Choroid plexus epithelial cell (primary cell): ENCODE measurements around the gene PPA2.

Experiments
- DNase-seq: peaks from one replicate; pipeline ENCODE4 v3.0.0-alpha.2; 2010; ENCODE audit warnings: low read depth
- H3K4me3 ChIP-seq: 2 replicates; pipeline ENCODE4 v1.5.1; 2011; ENCODE audit warnings: low read depth, mild to moderate bottlenecking, control low read depth, low read length, moderate library complexity
- CTCF ChIP-seq: conservative IDR thresholded peaks from 2 replicates; pipeline ENCODE4 v1.5.1; 2011; ENCODE audit warnings: low read depth, mild to moderate bottlenecking, control low read depth, inconsistent platforms, low read length, moderate library complexity

The PPA2 gene

GRCh38 chr4:105451346-105451745 lies 22.5 kb downstream of the PPA2 start:
- TF ChIP-seq CTCF, result no peak
- no peak overlapping the region for H3K4me3 ChIP-seq
- DNase-seq, result no peak

GRCh38 chr4:105440890-105441289 lies 33.0 kb downstream of the PPA2 start:
- TF ChIP-seq CTCF, result peak; percentile 28
- peak; percentile 28 for DNase-seq
- H3K4me3 ChIP-seq, result no peak overlapping the region

GRCh38 chr4:105437637-105438036 lies 36.2 kb downstream of the PPA2 start:
- TF ChIP-seq CTCF, result no peak
- no peak for DNase-seq
- no peak overlapping the region for H3K4me3 ChIP-seq

GRCh38 chr4:105436414-105436813 lies 37.4 kb downstream of the PPA2 start:
- no peak overlapping the region for H3K4me3 ChIP-seq
- no peak for TF ChIP-seq CTCF
- no peak for DNase-seq

- no peak for DNase-seq
- H3K4me3 ChIP-seq, result no peak overlapping the region
- TF ChIP-seq CTCF, result no peak
Measured at GRCh38 chr4:105434940-105435339, 38.9 kb downstream of the PPA2 start.

- no peak for TF ChIP-seq CTCF
- no peak for DNase-seq
- H3K4me3 ChIP-seq, result no peak overlapping the region
Measured at GRCh38 chr4:105433421-105433820, 40.4 kb downstream of the PPA2 start.

- DNase-seq, result no peak
- TF ChIP-seq CTCF, result no peak
- H3K4me3 ChIP-seq, result no peak overlapping the region
Measured at GRCh38 chr4:105432438-105432837, 41.4 kb downstream of the PPA2 start.
